GM12878 (cell line): ENCODE data around the gene GIMAP2. TPM values are rescaled to one million over a fixed set of nuclear protein-coding genes. Genes with fewer than 3 reads are reported as not detected.

ENCODE experiments used
- ATF7 ChIP-seq: fragments of 450-650 bp; IDR thresholded peaks from 2 replicates; pipeline ENCODE4 v1.6.1; 2016; ENCODE audit warnings: low read depth, mild to moderate bottlenecking
- CBFB ChIP-seq: IDR thresholded peaks from 2 replicates; pipeline ENCODE4 v1.6.1; 2016; ENCODE audit warnings: antibody characterized with exemption, low read depth
- CBX3 ChIP-seq: fragments of 200-600 bp; sonication (generic); IDR thresholded peaks from 2 replicates; pipeline ENCODE4 v1.6.1; 2016; ENCODE audit warnings: low read depth, borderline replicate concordance
- CREB1 ChIP-seq: IDR thresholded peaks from 2 replicates; pipeline ENCODE4 v1.6.1; 2012; ENCODE audit warnings: low read depth, mild to moderate bottlenecking, inconsistent platforms
- EGR1 ChIP-seq, 2 experiments: IDR thresholded peaks; 1 replicate in 1 of 2; 2 replicates in 1 of 2; pipeline ENCODE4 v1.6.1; 2011 to 2012; ENCODE audit warnings: low read depth in 2 of 2, low read length in 2 of 2, borderline replicate concordance in 1 of 2, mild to moderate bottlenecking in 1 of 2, moderate library complexity in 1 of 2
- ESRRA ChIP-seq: IDR thresholded peaks from 2 replicates; pipeline ENCODE4 v1.6.1; 2012; ENCODE audit warnings: mild to moderate bottlenecking, low read length, improper control_type of control experiment
- ETV6 ChIP-seq, 2 experiments: fragments of 450-650 bp in 1 of 2; IDR thresholded peaks in 1 of 2; conservative IDR thresholded peaks in 1 of 2; 2 replicates each; pipeline ENCODE4 v1.6.1; 2014; ENCODE audit warnings: antibody characterized with exemption in 1 of 2, borderline replicate concordance in 1 of 2, low read depth in 1 of 2, mild to moderate bottlenecking in 1 of 2, moderate library complexity in 1 of 2
- GABPA ChIP-seq: IDR thresholded peaks from 2 replicates; pipeline ENCODE4 v1.6.1; 2014; ENCODE audit warnings: antibody characterized with exemption, low read depth, mild to moderate bottlenecking, inconsistent platforms
- IKZF1 ChIP-seq: fragments of 450-650 bp; conservative IDR thresholded peaks from 2 replicates; pipeline ENCODE4 v1.6.1; 2017; ENCODE audit warnings: antibody characterized with exemption, mild to moderate bottlenecking
- KAT2A ChIP-seq: conservative IDR thresholded peaks from 2 replicates; pipeline ENCODE4 v1.6.1; 2011; ENCODE audit warnings: low read depth, low read length; ENCODE audit not compliant: control insufficient read depth
- MAX ChIP-seq: IDR thresholded peaks from 2 replicates; pipeline ENCODE4 v1.6.1; 2012; ENCODE audit warnings: low read depth, low read length, improper control_type of control experiment
- MXI1 ChIP-seq: fragments of 150-350 bp; IDR thresholded peaks from 2 replicates; pipeline ENCODE4 v1.6.1; 2011; ENCODE audit warnings: low read depth, mild to moderate bottlenecking, inconsistent platforms, low read length, improper control_type of control experiment
- POLR2A ChIP-seq: IDR thresholded peaks from 2 replicates; pipeline ENCODE4 v1.6.1; 2011; ENCODE audit warnings: low read depth, mild to moderate bottlenecking, low read length
- RAD21 ChIP-seq: IDR thresholded peaks from 2 replicates; pipeline ENCODE4 v1.6.1; 2011; ENCODE audit warnings: mild to moderate bottlenecking, low read depth, low read length, moderate library complexity; ENCODE audit not compliant: insufficient read depth
- SREBF2 ChIP-seq: IDR thresholded peaks from 2 replicates; pipeline ENCODE4 v1.6.1; 2012; ENCODE audit warnings: mild to moderate bottlenecking, low read length
- SRF ChIP-seq, 2 experiments: IDR thresholded peaks; 2 replicates each; pipeline ENCODE4 v1.6.1; 2011; ENCODE audit warnings: low read depth in 2 of 2, low read length in 2 of 2, mild to moderate bottlenecking in 1 of 2, moderate library complexity in 1 of 2
- TCF12 ChIP-seq: IDR thresholded peaks from 2 replicates; pipeline ENCODE4 v1.6.1; 2011; ENCODE audit warnings: low read depth, mild to moderate bottlenecking, low read length
- YBX1 ChIP-seq: fragments of 450-650 bp; IDR thresholded peaks from 2 replicates; pipeline ENCODE4 v1.6.1; 2016; ENCODE audit warnings: antibody characterized with exemption
- ZBED1 ChIP-seq: IDR thresholded peaks from 2 replicates; pipeline ENCODE4 v1.6.1; 2016; ENCODE audit warnings: borderline replicate concordance
- ZBTB4 ChIP-seq: fragments of 450-650 bp; formaldehyde crosslinking; IDR thresholded peaks from 2 replicates; pipeline ENCODE4 v1.4.0; 2022; ENCODE audit warnings: mild to moderate bottlenecking, moderate library complexity
- ZSCAN29 ChIP-seq: fragments of 450-650 bp; IDR thresholded peaks from 2 replicates; pipeline ENCODE4 v1.6.1; 2017; ENCODE audit warnings: mild to moderate bottlenecking, moderate library complexity
- polyA plus RNA-seq, 11 experiments: library from polyadenylated mRNA; depleted of rRNA in 4 of 11; unstranded in 6 of 11; stranded (reverse) in 5 of 11; fragments of >200 nt; fragmentation: Nextera tagmentation in 4 of 11; fragmentation: Illumina TruSeq in 1 of 11; extraction: Ambion mirVana in 4 of 11; extraction: Trizol in 1 of 11; gene quantifications; 1 replicate in 1 of 11; 2 replicates in 10 of 11; pipeline versions ENCODE4 v1.2.1 to v1.2.3, GENCODE V29; 2011 to 2016; ENCODE audit warnings: inconsistent platforms in 2 of 11, missing spikeins in 2 of 11, low read depth in 1 of 11
- total RNA-seq, 4 experiments: library from RNA; depleted of rRNA in 3 of 4; stranded (reverse); fragments of >200 nt in 3 of 4; fragmentation: Illumina TruSeq in 1 of 4; extraction: Trizol in 1 of 4; gene quantifications; 2 replicates each; pipeline versions ENCODE4 v1.2.1 to v1.2.3, GENCODE V29; 2013 to 2021
- TF ChIP-seq, protein P1 (sequence below): fragments of 450-650 bp; IDR thresholded peaks from 2 replicates; pipeline ENCODE4 v1.6.1; 2017; ENCODE audit warnings: low read depth, mild to moderate bottlenecking, moderate library complexity
- TF ChIP-seq, protein P2 (sequence below): fragments of 150-350 bp; IDR thresholded peaks from 2 replicates; pipeline ENCODE4 v1.6.1; 2016; ENCODE audit warnings: low read depth, low read length

GIMAP2 gene
- total and polyA plus RNA-seq, 10 of the 15 experiments (the other 5 are each of a cell fraction or from before 2014, with no cell fraction given) = 21.3 to 102 (median 31.8) TPM

DNA sequence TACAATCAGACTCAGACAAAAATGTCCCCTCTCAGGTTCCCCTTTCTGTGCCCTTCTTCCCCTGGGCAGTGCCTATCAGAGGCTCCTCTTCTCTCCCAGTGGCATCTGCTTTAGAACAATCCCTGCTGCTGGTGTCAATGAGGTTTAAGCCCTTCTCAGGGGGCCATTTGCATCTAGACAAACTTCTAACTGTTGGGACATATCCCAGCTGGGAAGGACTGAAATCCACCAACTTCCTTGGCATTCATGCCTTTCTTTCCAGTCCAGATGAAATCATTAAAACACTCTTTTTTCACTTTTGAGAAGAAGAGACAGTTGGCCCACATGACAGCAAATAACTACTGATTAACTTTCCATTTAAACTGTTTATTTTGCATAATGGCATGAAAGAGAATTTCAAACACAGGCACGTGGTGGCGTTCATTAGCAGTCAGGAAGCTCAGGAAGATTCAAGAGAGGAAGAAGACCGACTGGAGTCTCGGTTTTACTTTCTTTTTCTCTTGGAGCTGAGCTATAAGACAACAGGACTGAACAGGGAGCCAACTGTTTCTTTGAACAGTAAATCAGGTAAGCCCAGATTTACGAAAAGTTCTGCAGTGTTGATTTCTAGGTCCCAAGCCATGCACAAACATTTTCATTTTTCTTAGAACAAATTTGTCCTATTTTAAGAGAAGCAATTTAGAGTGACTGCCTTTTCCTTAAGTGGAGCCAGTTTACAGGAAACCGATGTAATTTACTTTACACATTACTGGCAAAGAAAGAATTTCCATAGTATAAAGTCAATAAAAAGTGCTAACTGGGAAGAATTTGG, at the start of gene GIMAP2 (continued):
- TF ChIP-seq ZBTB4 (CRISPR knock-in tag) = no peak
- TF ChIP-seq MXI1 = peak; percentile 86; the same call in 1 of the 2 replicates
- TF ChIP-seq CBFB = no peak
- no peak for TF ChIP-seq ZSCAN29
- no peak for TF ChIP-seq GABPA
- TF ChIP-seq, protein P1, sequence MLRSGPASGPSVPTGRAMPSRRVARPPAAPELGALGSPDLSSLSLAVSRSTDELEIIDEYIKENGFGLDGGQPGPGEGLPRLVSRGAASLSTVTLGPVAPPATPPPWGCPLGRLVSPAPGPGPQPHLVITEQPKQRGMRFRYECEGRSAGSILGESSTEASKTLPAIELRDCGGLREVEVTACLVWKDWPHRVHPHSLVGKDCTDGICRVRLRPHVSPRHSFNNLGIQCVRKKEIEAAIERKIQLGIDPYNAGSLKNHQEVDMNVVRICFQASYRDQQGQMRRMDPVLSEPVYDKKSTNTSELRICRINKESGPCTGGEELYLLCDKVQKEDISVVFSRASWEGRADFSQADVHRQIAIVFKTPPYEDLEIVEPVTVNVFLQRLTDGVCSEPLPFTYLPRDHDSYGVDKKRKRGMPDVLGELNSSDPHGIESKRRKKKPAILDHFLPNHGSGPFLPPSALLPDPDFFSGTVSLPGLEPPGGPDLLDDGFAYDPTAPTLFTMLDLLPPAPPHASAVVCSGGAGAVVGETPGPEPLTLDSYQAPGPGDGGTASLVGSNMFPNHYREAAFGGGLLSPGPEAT = peak; percentile 80
- no peak for TF ChIP-seq TCF12
- TF ChIP-seq CBX3 = no peak
- TF ChIP-seq KAT2A = no peak
- TF ChIP-seq IKZF1 = peak; percentile 75; the same call in 1 of the 2 replicates
- no peak for TF ChIP-seq YBX1
- no peak for TF ChIP-seq EGR1 (IDR thresholded peaks at IDR 0.05; ENCODE audit: borderline replicate concordance in 1 of 2, low read depth in 2 of 2, low read length in 2 of 2)
- no peak for TF ChIP-seq CREB1
- TF ChIP-seq, protein P2, sequence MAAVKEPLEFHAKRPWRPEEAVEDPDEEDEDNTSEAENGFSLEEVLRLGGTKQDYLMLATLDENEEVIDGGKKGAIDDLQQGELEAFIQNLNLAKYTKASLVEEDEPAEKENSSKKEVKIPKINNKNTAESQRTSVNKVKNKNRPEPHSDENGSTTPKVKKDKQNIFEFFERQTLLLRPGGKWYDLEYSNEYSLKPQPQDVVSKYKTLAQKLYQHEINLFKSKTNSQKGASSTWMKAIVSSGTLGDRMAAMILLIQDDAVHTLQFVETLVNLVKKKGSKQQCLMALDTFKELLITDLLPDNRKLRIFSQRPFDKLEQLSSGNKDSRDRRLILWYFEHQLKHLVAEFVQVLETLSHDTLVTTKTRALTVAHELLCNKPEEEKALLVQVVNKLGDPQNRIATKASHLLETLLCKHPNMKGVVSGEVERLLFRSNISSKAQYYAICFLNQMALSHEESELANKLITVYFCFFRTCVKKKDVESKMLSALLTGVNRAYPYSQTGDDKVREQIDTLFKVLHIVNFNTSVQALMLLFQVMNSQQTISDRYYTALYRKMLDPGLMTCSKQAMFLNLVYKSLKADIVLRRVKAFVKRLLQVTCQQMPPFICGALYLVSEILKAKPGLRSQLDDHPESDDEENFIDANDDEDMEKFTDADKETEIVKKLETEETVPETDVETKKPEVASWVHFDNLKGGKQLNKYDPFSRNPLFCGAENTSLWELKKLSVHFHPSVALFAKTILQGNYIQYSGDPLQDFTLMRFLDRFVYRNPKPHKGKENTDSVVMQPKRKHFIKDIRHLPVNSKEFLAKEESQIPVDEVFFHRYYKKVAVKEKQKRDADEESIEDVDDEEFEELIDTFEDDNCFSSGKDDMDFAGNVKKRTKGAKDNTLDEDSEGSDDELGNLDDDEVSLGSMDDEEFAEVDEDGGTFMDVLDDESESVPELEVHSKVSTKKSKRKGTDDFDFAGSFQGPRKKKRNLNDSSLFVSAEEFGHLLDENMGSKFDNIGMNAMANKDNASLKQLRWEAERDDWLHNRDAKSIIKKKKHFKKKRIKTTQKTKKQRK = no peak
- no peak for TF ChIP-seq SRF (IDR thresholded peaks at IDR 0.05; ENCODE audit: low read depth in 2 of 2, low read length in 2 of 2)
- TF ChIP-seq RAD21 = peak; percentile 41; the same call in 1 of the 2 replicates
- TF ChIP-seq ZBED1 = no peak
- peak; percentile 81; the same call in 1 of the 2 replicates for TF ChIP-seq MAX
- peak in 1 of 2 experiments; percentile 63; a peak in 1 of 4 replicates for TF ChIP-seq ETV6 (conservative IDR thresholded peaks at IDR 0.05 in 1 of 2, IDR thresholded peaks at IDR 0.05 in 1 of 2; ENCODE audit: borderline replicate concordance in 1 of 2, low read depth in 1 of 2)
- TF ChIP-seq ESRRA = no peak
- 0 out of 2 replicates have a peak, but pooled peaks have one; percentile 35 for TF ChIP-seq POLR2A
- TF ChIP-seq ATF7 = peak; percentile 32; the same call in 1 of the 2 replicates
- TF ChIP-seq SREBF2 = no peak
